Measurements from ENCODE around the gene MYO1E.

Gene MYO1E

GRCh38 chr15:59258317-59258716, 114.4 kb downstream of the MYO1E start:
- no peak for DNase-seq

DNA sequence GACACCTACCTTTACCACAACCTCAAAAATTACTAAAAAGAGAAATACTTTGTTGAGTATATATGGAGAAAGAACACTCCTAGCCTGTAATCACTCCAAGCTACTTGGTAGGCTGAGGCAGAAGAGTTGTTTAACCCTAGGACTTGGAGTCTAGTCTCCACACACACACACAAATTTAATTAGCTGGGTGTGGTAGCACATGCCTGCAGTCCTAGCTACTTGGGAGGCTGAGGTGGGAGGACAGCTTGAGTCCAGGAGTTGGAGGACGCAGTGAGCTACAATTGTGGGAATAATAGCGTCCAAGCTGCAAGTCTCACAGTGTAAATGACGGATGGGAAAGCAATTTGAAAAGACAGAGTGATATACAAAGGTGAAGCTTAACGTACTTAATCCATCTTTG, 115.5 kb downstream of the MYO1E start:
- DNase-seq, result no peak

DNA sequence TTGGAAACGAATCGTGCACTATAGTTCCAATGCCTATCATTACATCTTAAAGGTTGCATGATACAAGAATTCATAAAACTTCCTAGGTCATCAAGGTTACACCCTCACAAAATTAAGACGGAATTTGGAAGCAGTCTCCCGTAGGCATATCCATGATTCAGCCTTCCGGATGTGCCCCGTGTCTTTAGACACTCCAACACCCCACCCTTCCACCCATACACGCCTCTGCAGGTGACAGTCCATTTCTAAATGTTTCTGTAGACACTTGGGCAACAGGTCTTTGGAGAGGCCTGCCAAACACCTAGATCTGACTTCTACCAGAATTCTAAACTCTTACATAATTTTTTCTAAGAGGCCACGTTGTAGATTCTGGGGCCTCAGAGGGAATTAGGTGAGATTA, 116.2 kb downstream of the MYO1E start:
- no peak for DNase-seq

DNA sequence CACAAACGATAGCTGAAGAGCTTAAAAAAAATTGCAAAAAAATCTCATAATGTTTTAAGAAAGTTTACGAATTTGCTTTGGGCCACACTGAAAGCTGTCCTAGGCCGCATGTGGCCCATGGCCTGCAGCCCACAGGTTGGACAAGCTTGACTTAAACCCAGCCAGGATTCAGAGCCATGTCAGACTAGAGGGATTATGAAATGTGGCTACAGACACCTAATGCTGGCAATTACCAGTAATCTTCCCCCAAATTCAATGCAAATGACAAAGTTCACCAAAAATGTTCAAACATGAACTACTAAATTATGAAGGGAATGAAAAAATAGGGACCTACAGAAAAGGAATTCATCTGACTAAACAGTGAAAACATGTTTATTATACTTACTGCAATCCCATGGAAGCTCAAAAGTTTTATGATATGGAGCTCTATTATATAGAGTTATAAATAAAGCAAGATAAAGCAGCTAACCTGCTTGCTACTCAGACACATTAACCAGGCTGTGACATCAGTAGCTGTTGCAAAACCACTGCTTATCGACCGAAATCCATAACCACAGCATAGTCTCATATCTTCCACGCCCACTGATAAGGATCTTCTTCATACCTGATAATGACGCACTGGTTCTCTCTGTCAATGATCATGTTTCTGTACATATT, 116.9 kb downstream of the MYO1E start:
- no peak for DNase-seq

DNA sequence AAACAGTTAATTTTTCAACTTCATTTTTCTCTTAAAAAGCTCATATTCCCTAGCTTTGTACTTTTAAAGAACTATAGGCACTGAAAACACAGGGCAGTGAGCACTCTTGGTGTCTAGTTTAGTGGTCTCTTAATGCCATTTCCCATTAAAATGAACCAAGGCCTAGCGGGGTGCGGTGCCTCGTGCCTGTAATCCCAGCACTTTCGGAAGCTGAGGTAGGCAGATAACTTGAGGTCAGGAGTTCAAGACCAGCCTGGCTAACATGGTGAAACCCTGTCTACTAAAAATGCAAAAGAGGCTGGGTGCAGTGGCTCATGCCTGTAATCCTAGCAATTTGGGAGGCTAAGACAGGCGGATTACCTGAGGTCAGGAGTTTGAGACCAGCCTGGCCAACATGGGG, 120.5 kb downstream of the MYO1E start:
- no peak for DNase-seq

DNA sequence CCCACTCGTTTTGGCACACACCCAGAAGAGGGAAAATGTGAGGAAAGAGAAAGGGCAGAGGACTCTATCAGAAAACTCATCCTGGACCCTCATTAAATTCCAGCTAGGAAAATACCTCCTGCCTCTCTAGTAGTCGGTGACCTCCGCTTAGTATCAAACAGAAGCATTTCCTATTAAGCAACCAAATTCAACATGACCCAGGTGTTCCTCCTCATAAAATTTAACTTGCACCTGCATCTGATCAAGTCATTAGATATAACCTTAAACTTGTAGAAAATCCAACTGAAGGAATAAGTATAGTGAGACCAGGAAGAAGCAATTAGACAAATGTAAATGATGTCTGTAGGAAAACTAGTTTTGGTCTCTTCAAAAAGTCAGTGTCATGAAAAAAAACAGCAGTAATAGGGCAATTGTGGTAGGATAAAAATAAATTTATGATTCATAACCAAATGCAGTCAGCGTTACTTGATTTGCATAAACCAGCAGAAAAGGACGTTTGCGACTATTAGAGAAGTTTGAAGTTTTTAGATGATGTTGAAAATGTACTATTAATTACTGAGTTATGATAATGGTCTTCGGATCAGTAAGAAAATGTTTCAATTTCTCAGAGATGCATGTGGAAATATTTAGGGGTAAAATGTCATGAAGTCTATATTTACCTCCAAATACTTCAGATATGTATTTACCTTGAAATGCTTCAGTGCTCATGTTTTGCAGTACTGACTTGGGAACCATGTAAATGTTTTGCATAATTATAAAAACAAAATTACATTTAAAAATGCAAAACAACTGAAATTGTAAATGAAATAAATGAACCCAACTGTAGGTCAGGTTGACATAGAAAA, 121.4 kb downstream of the MYO1E start:
- DNase-seq, result peak; percentile 67 to 71

GRCh38 chr15:59250249-59250648, 122.4 kb downstream of the MYO1E start:
- no peak for DNase-seq

GRCh38 chr15:59249816-59250215, 122.9 kb downstream of the MYO1E start:
- DNase-seq, result no peak

DNA sequence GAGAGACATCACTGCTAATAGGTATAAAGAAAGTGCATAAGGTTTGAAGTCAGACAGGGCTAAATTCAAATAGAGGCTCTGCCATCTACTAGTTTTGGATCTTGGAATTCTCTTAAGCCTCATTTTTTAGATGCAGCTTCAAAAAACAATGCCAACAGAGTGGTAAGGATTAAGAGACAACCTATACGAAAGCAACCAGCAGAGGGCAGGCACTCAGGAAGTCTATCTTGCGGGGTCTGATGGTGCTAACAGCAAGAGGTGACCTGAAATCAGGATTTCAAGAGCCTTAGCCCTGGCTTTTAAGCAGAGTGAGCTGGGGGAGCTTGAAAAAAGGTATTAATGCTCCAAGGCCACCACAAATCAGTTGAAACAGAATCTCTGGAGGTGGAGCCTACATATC, 125.3 kb downstream of the MYO1E start:
- peak; percentile 35 to 70 for DNase-seq

GRCh38 chr15:59245559-59245958, 127.1 kb downstream of the MYO1E start:
- no peak for DNase-seq

GRCh38 chr15:59244337-59244736, 128.3 kb downstream of the MYO1E start:
- no peak for DNase-seq

DNA sequence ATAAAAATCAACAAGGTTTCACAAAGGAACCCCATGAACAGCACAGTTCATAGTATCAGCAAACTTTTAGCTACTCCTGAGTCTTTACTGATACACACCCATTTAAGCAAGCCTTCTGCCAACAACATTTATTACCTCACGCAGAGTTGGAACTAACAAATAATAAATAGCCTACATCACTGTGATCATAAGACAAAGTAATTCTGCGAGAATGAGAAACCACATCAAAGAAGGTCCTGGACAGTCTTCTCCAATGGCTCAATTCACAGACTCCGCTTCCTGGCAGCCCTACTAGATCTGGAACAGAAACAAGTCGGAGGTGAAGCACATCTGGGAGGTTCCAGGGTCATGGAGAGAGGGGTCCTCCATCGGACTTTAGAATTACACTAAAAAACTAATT, 129.0 kb downstream of the MYO1E start:
- DNase-seq, result no peak

GRCh38 chr15:59242649-59243048, 130.0 kb downstream of the MYO1E start:
- no peak for DNase-seq

DNA sequence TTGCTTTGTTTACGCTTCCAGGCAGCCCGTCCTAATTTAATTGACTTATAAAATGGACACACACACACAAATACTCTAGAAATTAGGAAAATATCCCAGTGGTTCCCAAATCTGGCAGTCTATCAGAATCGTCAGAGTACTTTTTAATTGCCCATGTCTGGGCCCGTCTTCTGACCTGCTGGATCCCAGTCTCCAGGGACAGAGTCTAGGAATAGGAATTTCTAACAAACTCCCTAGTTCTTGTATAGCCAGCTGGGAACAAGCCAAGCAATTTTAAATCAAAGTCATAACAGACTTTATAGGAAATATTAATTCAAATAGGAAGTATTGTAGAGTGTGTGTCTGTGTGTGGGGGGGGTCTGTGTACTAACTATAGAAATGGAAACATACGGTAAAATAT, 132.6 kb downstream of the MYO1E start:
- no peak for DNase-seq

- DNase-seq, result peak; percentile 89 to 98
Measured at GRCh38 chr15:59237924-59238331, 134.7 kb downstream of the MYO1E start.

GRCh38 chr15:59237119-59237855, 135.4 kb downstream of the MYO1E start:
- peak; percentile 80 to 89 for DNase-seq

- DNase-seq, result no peak
Measured at GRCh38 chr15:59236394-59236793, 136.3 kb downstream of the MYO1E start.

DNA sequence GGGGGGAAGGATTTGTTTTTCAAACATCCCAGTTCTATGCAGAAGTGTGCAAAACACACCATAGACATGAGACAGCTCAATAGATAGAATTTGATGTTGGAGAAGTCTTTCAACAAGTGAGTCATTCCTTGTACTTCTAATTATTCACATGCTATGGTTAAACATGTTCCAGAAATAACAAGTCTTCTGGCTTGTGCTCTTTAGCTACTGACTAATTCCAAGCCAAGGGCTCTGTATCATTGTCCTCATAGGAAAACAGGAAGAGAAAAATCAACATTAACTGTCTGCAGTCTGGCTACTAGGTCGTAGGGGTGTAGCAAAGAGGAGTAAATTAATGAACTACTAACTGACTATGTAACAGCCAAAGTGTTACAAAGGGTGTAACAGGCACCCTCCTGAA, 140.2 kb downstream of the MYO1E start:
- peak; percentile 12 to 34 for DNase-seq

- no peak for DNase-seq
Measured at GRCh38 chr15:59230531-59231055, 142.1 kb downstream of the MYO1E start.

- no peak for DNase-seq
Measured at GRCh38 chr15:59229453-59229852, 143.2 kb downstream of the MYO1E start.

- no peak for DNase-seq
Measured at GRCh38 chr15:59229015-59229414, 143.7 kb downstream of the MYO1E start.

DNA sequence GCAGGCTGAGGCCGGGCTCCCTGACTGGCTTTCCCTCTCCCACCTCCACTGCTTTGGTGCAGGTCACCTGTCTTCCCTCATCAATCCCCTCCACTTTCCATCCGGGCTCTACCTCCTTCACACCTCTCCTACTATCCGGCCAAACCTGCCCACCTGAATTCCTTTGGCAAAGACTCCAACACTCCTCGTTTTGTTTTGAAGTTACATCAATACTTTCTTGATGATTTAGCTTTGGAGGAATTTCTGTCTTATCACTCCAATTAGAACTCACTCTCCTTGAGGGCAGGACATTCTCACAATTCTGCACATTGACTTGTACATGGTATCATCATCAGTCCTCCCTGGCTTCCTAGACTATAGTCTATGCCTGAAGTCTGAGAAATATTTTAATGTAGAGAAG, 145.7 kb downstream of the MYO1E start:
- no peak for DNase-seq

GRCh38 chr15:59224474-59224873, 148.2 kb downstream of the MYO1E start:
- no peak for DNase-seq

GRCh38 chr15:59223736-59224135, 148.9 kb downstream of the MYO1E start:
- no peak for DNase-seq

Measured in inflammatory macrophage treated with lipopolysaccharide for 1 hour (primary cell).